Cardiac muscle cell (in vitro differentiated cells and primary cell): Measurements from ENCODE around the gene MTIF3. TPM values are rescaled to one million over a fixed set of nuclear protein-coding genes. Genes with fewer than 3 reads are reported as not detected.
A peak's percentile ranks its signal among the peaks of the same experiment; 100 is the strongest.
"Not testable (repeated sequence)": the region's sequence is repeated elsewhere in the genome, so short reads cannot be mapped to it uniquely, and the experiment has no call there.

Experiments
- DNase-seq, 2 donors: peaks; one replicate each; pipeline versions ENCODE4 v3.0.0 to v3.0.0-alpha.2; 2010 to 2017; ENCODE audit warnings: low read depth in 1 of 2, low spot score in 1 of 2
- H3K27ac ChIP-seq: fragments of 200-600 bp; sonication (generic); 2 replicates; pipeline ENCODE4 v1.5.1; 2016
- H3K27me3 ChIP-seq: fragments of 200-600 bp; sonication (generic); 2 replicates; pipeline ENCODE4 v1.6.0; 2016; ENCODE audit warnings: control low read depth
- H3K36me3 ChIP-seq: fragments of 200-600 bp; sonication (generic); 2 replicates; pipeline ENCODE4 v1.5.1; 2016; ENCODE audit warnings: control low read depth
- H3K4me1 ChIP-seq: fragments of 200-600 bp; sonication (generic); 2 replicates; pipeline ENCODE4 v1.8.1; 2017; ENCODE audit warnings: low read depth, mild to moderate bottlenecking, mixed run types
- H3K4me3 ChIP-seq: fragments of 200-600 bp; sonication (generic); 2 replicates; pipeline ENCODE4 v1.5.1; 2016; ENCODE audit warnings: mild to moderate bottlenecking
- H3K9me3 ChIP-seq: fragments of 200-600 bp; sonication (generic); 2 replicates; pipeline ENCODE4 v1.5.1; 2017; ENCODE audit warnings: low read depth, mild to moderate bottlenecking, control low read depth
- polyA plus RNA-seq: library from polyadenylated mRNA; unstranded; fragments of >200 nt; fragmentation: Nextera tagmentation; extraction: Ambion mirVana; gene quantifications from 2 replicates; pipeline ENCODE4 v1.2.1, GENCODE V29; 2016
- total RNA-seq: library from RNA; depleted of rRNA; stranded (reverse); fragments of >200 nt; gene quantifications from 2 replicates; pipeline ENCODE4 v1.2.3, GENCODE V29; 2016
- TF ChIP-seq, protein P1 (sequence below): IDR thresholded peaks from 2 replicates; pipeline ENCODE4 v1.5.1; 2012; ENCODE audit warnings: low read depth, mild to moderate bottlenecking, low read length

Gene MTIF3
- total and polyA plus RNA-seq, 2 experiments from 2014 or later: 55.5 to 72.8 TPM

DNA sequence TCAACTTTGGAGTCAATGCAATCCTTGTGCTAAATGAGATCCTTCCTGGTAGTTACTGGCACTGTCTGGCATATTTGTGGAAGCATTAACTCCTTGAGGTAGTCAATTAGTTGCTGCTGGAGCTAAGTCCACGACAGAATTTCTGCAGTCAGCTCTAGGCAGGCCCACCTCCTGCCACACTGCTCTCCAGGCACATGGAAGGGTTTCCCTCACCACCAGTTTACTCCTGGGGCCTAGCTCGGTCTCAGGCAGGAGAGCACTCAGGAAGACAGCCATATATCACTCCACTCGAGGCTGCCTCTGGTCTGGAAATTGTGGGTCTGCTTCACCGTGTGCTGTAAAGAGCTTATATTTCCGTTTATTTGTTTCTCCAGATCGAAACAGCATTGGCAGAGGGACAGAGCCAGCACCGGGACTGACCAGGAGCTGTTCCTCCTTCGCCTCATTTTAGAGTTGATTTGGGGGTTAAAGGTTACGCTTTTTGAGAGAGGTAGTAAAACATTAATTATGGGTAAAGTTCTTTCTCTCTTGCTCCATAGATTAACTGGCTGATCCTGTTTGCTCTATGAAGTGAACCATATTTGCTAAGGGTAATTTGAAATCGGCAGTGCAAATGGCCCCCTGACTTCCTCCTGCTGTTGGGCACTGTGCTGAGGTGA lies 46.5 kb downstream of the MTIF3 start:
- H3K4me3 ChIP-seq: no peak overlapping the region
- TF ChIP-seq, protein P1, sequence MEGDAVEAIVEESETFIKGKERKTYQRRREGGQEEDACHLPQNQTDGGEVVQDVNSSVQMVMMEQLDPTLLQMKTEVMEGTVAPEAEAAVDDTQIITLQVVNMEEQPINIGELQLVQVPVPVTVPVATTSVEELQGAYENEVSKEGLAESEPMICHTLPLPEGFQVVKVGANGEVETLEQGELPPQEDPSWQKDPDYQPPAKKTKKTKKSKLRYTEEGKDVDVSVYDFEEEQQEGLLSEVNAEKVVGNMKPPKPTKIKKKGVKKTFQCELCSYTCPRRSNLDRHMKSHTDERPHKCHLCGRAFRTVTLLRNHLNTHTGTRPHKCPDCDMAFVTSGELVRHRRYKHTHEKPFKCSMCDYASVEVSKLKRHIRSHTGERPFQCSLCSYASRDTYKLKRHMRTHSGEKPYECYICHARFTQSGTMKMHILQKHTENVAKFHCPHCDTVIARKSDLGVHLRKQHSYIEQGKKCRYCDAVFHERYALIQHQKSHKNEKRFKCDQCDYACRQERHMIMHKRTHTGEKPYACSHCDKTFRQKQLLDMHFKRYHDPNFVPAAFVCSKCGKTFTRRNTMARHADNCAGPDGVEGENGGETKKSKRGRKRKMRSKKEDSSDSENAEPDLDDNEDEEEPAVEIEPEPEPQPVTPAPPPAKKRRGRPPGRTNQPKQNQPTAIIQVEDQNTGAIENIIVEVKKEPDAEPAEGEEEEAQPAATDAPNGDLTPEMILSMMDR: no peak
- no peaks in the 10 kb centered on the region for H3K36me3 ChIP-seq
- H3K27me3 ChIP-seq: no peaks in the 10 kb centered on the region
- no peak for DNase-seq
- H3K4me1 ChIP-seq: peaks cover 6% of the 10 kb centered on the region
- H3K9me3 ChIP-seq: no peaks in the 10 kb centered on the region
- peak overlapping the region; percentile 52 for H3K27ac ChIP-seq

DNA sequence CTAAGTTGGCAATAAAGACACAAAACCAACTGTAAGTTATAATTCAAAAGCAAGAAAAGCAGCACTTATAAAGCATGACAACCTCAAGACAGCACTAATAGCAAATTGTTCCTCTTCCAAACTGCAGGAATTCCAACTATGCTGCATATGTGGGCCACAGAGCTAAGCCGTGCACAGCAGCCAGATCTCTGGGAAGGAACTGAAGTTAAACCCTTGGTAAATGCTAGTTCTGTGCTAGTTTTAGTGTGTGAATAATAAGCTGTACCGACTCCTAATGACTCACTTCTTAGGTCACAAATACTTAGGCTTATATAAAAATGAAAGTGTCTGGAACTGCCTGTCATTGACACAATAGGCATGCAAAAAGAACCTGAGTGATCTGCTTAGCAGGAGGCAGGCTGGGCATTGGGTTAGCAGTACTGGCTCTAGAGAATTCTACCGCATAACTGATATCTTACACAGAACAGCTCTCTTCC lies 47.1 kb downstream of the MTIF3 start:
- Histone ChIP-seq H3K27me3 (no peaks in the 10 kb centered on the region), H3K27ac (peak overlapping the region; percentile 52), H3K4me1 (peaks cover 6% of the 10 kb centered on the region), H3K4me3 (no peak overlapping the region), H3K36me3 (no peaks in the 10 kb centered on the region), H3K9me3 (no peaks in the 10 kb centered on the region)
- TF ChIP-seq, protein P1: no peak
- DNase-seq: peak; percentile 48 to 77

DNA sequence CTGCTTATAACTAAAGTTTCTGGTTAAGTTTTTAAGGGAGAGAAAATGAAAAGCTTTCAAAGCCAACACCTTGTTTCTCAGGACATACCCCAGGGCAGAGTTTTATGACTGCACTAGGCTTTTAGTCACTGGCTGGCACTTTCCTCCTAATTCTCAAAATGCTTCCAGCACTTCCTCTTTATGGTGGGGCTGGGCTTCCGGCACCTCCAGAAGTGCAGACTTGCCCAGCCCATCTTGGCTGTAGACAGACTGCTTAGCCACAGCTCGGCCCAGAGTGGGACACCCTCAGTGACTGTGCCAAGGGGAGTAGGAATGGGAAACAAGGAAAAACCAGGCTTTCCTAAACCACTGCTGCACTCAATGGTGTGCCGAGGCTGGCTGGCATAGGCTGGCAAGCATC lies 49.2 kb downstream of the MTIF3 start:
- H3K9me3 ChIP-seq: no peaks in the 10 kb centered on the region
- peaks cover 6% of the 10 kb centered on the region for H3K4me1 ChIP-seq
- H3K27ac ChIP-seq: no peak overlapping the region
- no peaks in the 10 kb centered on the region for H3K27me3 ChIP-seq
- no peaks in the 10 kb centered on the region for H3K36me3 ChIP-seq
- TF ChIP-seq, protein P1: no peak
- DNase-seq: no peak
- no peak overlapping the region for H3K4me3 ChIP-seq

DNA sequence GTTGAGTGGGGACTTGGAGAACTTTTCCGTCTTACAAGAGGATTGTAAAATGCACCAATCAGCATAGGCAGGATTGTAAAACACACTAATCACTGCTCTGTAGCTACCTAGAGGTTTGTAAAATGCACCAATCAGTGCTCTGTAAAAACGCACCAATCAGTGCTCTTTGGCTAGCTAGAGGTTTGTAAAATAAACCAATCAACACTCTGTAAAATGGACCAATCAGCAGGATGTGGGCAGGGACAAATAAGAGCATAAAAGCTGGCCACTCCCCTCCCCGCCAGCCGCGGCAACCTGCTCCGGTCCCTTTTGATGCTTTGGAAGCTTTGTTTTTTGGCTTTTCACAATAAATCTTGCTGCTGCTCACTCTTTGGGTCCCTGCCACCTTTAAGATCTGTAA lies 50.0 kb downstream of the MTIF3 start:
- H3K27me3 ChIP-seq, H3K9me3 ChIP-seq, H3K36me3 ChIP-seq, H3K27ac ChIP-seq, DNase-seq, H3K4me1 ChIP-seq, H3K4me3 ChIP-seq: not testable (repeated sequence)

DNA sequence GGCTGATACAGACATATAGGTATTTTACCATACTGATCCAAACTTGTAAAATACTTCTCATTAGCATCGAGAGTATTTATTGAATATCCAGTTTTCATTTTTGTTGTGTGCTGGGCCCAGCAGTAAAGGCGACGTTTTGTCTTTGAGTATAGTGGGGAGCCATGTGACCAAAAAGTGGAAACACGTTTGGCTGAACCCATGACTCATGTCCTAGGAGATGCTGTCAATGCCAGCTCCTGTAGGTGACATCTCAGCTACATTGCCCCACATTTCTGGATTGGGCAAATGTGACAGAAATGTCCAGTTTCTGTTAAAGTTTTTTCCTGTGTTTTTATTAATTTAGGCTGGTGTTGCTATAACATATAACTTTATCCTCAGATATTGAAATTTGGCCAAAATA lies 52.0 kb downstream of the MTIF3 start:
- no peak for DNase-seq
- H3K27ac ChIP-seq: no peak overlapping the region

DNA sequence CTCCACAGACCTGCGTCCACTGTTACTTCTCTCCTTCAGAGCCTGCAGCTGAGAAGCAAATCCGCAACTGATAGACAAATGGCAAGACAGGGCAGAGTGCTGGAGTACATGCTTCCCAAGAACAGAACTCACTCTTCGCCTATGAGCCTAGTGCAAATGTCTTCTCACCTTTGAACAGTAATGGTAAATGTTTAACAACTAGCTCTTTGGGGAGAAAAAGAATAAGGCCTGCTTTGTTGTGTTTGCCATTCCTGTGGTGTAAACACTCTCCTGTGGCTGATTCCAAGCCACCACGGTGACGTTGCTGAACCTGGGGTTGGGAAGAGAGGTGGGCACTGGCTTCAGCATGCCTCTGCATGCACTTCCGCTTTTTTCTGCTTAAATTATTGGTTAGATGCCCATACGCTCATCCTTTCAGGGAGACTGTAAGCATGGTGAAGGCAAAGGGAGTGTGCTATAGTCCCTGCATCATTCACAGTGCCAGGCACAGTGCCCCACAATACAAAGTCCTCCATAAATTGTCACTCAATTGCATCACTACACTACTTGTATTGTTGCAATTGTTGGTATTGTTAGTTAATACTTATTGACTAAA lies 54.0 kb downstream of the MTIF3 start:
- Histone ChIP-seq H3K27me3 (no peaks in the 10 kb centered on the region), H3K27ac (no peak overlapping the region), H3K36me3 (no peaks in the 10 kb centered on the region), H3K9me3 (no peaks in the 10 kb centered on the region), H3K4me1 (no peaks in the 10 kb centered on the region), H3K4me3 (no peak overlapping the region)
- DNase-seq: no peak
- TF ChIP-seq, protein P1: no peak

More for the DNA sequence above, 52.0 kb downstream of the MTIF3 start:
- no peaks in the 10 kb centered on the region for H3K36me3 ChIP-seq
- TF ChIP-seq, protein P1: no peak
- no peaks in the 10 kb centered on the region for H3K27me3 ChIP-seq
- H3K4me1 ChIP-seq: peaks cover 5% of the 10 kb centered on the region
- H3K9me3 ChIP-seq: no peaks in the 10 kb centered on the region
- no peak overlapping the region for H3K4me3 ChIP-seq
